Erythroblast (primary cell): ENCODE data around the gene ITGB1.

Source experiments
- GATA1 ChIP-seq: IDR thresholded peaks from 2 replicates; pipeline ENCODE4 v1.6.1; 2011; ENCODE audit warnings: low read depth, mild to moderate bottlenecking, control low read depth, low read length, moderate library complexity
- POLR2A ChIP-seq: IDR thresholded peaks from 2 replicates; pipeline ENCODE4 v1.6.1; 2011; ENCODE audit warnings: mild to moderate bottlenecking, low read length

DNA sequence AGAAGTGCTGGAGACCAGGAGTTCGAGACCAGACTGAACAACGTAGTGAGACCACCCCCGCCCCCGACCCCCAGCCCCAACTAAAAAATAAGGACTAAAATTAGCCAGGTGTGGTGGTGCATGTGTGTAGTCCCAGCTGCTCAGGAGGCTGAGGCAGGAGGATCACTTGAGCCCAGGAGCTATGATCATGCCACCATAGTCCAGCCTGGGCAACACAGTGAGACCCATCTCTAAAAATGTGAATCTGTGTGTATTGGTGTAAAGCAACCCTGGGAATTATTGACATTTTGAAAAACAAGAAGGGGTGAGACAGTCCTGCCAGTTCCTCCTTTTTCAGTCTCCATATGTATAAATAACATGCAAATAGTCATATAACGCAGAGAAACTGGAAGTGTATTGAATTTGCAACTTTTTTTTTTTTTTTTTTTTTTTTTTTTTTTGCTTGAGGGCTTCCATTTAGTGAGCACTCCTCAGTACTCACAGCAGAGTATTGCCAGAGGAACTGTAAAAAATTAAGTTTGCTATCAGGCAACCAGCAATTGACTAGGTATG lies 3.4 kb upstream of the ITGB1 start:
- TF ChIP-seq POLR2A, result no peak
- TF ChIP-seq GATA1, result no peak
